ENCODE measurements around the gene BTK.

The BTK gene

GRCh38 chrX:101383679-101384205, 2.2 kb downstream of the BTK start:
- DNase-seq (ENCODE audit: low read depth in 1 of 2, low spot score in 1 of 2): no peak
- H3K27ac ChIP-seq (replicated peaks): 0 out of 2 replicates have a peak overlapping the region, but pooled peaks have one; percentile 2
- H3K4me3 ChIP-seq (replicated peaks; ENCODE audit: insufficient read depth, low read length): peak overlapping the region; percentile 15
- TF ChIP-seq POLR2AphosphoS5 (IDR thresholded peaks at IDR 0.05; ENCODE audit: low read depth) (no peak), CTCF (IDR thresholded peaks at IDR 0.05; ENCODE audit: insufficient read depth, low read length) (no peak), SPI1 (IDR thresholded peaks at IDR 0.05; ENCODE audit: borderline replicate concordance, low read depth) (no peak), GABPA (IDR thresholded peaks at IDR 0.05; ENCODE audit: low read depth) (no peak)
- TF ChIP-seq, protein P1, sequence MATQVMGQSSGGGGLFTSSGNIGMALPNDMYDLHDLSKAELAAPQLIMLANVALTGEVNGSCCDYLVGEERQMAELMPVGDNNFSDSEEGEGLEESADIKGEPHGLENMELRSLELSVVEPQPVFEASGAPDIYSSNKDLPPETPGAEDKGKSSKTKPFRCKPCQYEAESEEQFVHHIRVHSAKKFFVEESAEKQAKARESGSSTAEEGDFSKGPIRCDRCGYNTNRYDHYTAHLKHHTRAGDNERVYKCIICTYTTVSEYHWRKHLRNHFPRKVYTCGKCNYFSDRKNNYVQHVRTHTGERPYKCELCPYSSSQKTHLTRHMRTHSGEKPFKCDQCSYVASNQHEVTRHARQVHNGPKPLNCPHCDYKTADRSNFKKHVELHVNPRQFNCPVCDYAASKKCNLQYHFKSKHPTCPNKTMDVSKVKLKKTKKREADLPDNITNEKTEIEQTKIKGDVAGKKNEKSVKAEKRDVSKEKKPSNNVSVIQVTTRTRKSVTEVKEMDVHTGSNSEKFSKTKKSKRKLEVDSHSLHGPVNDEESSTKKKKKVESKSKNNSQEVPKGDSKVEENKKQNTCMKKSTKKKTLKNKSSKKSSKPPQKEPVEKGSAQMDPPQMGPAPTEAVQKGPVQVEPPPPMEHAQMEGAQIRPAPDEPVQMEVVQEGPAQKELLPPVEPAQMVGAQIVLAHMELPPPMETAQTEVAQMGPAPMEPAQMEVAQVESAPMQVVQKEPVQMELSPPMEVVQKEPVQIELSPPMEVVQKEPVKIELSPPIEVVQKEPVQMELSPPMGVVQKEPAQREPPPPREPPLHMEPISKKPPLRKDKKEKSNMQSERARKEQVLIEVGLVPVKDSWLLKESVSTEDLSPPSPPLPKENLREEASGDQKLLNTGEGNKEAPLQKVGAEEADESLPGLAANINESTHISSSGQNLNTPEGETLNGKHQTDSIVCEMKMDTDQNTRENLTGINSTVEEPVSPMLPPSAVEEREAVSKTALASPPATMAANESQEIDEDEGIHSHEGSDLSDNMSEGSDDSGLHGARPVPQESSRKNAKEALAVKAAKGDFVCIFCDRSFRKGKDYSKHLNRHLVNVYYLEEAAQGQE (IDR thresholded peaks at IDR 0.05; ENCODE audit: insufficient replicate concordance, low read depth): no peak
- H3K27me3 ChIP-seq (ENCODE audit: insufficient read depth, poor library complexity, severe bottlenecking): no peaks in the 10 kb centered on the region

DNA sequence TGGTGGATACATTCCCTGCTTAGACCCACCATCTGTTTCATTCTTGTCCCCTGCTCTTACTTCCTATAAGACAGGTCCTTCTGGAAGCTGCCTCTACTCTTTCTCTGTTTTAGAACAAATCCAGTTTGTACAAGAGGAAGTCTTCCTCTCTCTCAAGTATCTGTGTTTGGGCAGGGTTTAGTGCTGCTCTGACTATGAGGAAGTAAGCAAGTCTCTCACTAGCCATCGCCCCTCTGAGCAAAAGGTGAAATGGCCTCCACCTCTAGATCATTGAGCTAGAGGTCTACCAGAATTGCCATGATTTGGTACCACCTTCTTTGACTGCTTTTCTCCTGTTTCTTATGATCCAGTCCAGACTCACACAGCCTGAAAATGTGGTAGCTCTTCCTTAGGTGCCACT, 8.4 kb downstream of the BTK start:
- no peaks in the 10 kb centered on the region for H3K27me3 ChIP-seq (ENCODE audit: insufficient read depth, poor library complexity, severe bottlenecking)
- no peak overlapping the region for H3K27ac ChIP-seq (replicated peaks)
- DNase-seq (ENCODE audit: low read depth in 1 of 2, low spot score in 1 of 2): peak in 1 of 2 experiments; percentile 40
- no peak overlapping the region for H3K4me3 ChIP-seq (replicated peaks; ENCODE audit: insufficient read depth, low read length)
- TF ChIP-seq, protein P1 (IDR thresholded peaks at IDR 0.05; ENCODE audit: insufficient replicate concordance, low read depth): no peak
- peak; percentile 48; the same call in 1 of the 2 replicates for TF ChIP-seq SPI1 (IDR thresholded peaks at IDR 0.05; ENCODE audit: borderline replicate concordance, low read depth)

DNA sequence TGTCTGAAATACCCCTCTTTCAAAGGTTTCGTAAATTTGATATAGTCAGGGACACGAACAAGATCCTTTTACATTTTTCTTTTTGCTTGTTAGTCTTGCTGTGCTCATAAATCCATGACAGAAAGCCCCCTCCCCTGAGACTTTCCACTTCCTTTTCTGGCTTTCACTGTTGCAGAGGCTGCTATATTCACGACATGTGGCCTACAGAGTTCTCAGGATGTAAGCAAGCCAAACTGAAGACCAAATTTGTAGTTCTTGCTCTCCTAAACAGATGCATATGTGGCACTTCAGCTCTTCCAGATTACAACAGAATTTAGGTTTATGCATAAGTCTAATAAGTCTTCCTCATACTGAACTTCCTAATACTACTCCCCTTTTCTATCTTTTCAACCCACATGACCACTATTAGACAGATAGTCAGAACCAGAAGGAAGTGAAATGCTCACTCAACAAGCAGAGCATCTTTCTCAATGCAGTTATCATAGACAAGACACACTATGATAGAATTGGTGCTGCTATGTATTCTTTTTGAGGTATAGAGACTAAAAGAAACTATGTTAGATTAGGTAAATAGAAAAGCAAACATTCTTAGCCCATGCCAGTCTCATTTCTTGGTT, 15.0 kb downstream of the BTK start:
- Histone ChIP-seq H3K27ac (replicated peaks) (no peak overlapping the region), H3K4me3 (replicated peaks; ENCODE audit: insufficient read depth, low read length) (no peak overlapping the region)
- no peak for DNase-seq (ENCODE audit: low read depth in 1 of 2, low spot score in 1 of 2)

More for the DNA sequence above, 15.0 kb downstream of the BTK start:
- H3K27me3 ChIP-seq (ENCODE audit: insufficient read depth, poor library complexity, severe bottlenecking): no peaks in the 10 kb centered on the region
- TF ChIP-seq SPI1 (IDR thresholded peaks at IDR 0.05; ENCODE audit: borderline replicate concordance, low read depth): no peak
- TF ChIP-seq POLR2AphosphoS5 (IDR thresholded peaks at IDR 0.05; ENCODE audit: low read depth): no peak
- TF ChIP-seq, protein P1 (IDR thresholded peaks at IDR 0.05; ENCODE audit: insufficient replicate concordance, low read depth): no peak
- TF ChIP-seq GABPA (IDR thresholded peaks at IDR 0.05; ENCODE audit: low read depth): no peak
- TF ChIP-seq CTCF (IDR thresholded peaks at IDR 0.05; ENCODE audit: insufficient read depth, low read length): no peak
